Nasal cavity respiratory epithelium epithelial cell of viscerocranial mucosa (primary cell): ENCODE data around the gene RER1. TPM values are rescaled to one million over a fixed set of nuclear protein-coding genes. Genes with fewer than 3 reads are reported as not detected.

Experiments used
- total RNA-seq: library from RNA; depleted of rRNA; stranded (reverse); fragments of >200 nt; gene quantifications from 2 replicates; pipeline ENCODE4 v1.2.3, GENCODE V29; 2014

The RER1 gene
- 67.3 and 76.7 TPM in 2 replicates for total RNA-seq

GRCh38 chr1:2391041-2391930, at the start of gene RER1, which contains the start of gene MORN1:
RER1 (plus strand) TSS chr1:2391841; CDS start chr1:2395791, 3,950 bp downstream.
MORN1 (minus strand) TSS chr1:2391554; CDS start chr1:2391533, 21 bp downstream.

DNA sequence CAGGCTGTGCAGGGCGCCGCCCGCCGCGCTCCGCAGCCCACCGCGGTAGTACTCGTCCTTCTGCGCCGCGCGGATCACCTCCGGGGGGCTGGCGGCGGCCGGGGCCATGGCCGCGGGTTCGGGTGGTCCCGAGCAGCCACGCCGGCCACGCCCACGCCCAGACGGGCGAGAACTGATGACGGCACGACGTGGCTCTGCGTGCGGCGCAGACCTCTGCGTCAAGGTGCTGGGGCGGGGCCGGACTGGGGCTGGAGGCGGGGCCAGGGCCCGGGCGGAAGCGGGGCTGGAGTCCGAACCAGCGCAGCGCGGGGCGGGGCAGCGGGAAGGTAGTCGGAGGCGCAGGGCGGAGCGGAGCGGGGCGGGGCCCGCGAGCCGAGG, 20.7 kb downstream of the RER1 start, which contains the start of gene PEX10:
TSS of gene PEX10 (minus strand) at position 170 of the 378 bp plus-strand sequence. CDS start at position 108, 62 bp downstream.

Other genes starting within 250 kb of the RER1 start
- 22.2 and 24.6 TPM in 2 replicates for gene FAAP20, start 197.1 kb upstream of the RER1 start, total RNA-seq
- 14.4 and 37.7 TPM in 2 replicates for gene SKI, start 163.5 kb upstream of the RER1 start, total RNA-seq
- 3.8 and 16.8 TPM in 2 replicates for gene MORN1, start 287 bp upstream of the RER1 start, total RNA-seq
- gene PEX10, start 20.7 kb downstream of the RER1 start, total RNA-seq, result 32.5 and 34.0 TPM in 2 replicates
- 102 and 141 TPM in 2 replicates for gene PLCH2, start 84.4 kb downstream of the RER1 start, total RNA-seq
- 21.2 and 23.8 TPM in 2 replicates for gene PANK4, start 134.8 kb downstream of the RER1 start, total RNA-seq
- 0.28 and 3.1 TPM in 2 replicates for gene HES5, start 138.4 kb downstream of the RER1 start, total RNA-seq
- 12.3 and 31.8 TPM in 2 replicates for gene TNFRSF14, start 164.5 kb downstream of the RER1 start, total RNA-seq
- 6.2 and 12.5 TPM in 2 replicates for gene PRXL2B, start 194.9 kb downstream of the RER1 start, total RNA-seq
- gene MMEL1, start 241.2 kb downstream of the RER1 start, total RNA-seq, result 0.57 TPM in 1 of 2 replicates, not detected in the other